Measurements from ENCODE around the gene THAP11. TPM values are rescaled to one million over a fixed set of nuclear protein-coding genes. Genes with fewer than 3 reads are reported as not detected.

The THAP11 gene
- total and polyA plus RNA-seq, 2 of the 13 experiments (the other 11 are each of a cell fraction or from before 2014, with no cell fraction given): 44.2 to 53.4 TPM

GRCh38 chr16:67865318-67865717 is 23.2 kb downstream of the THAP11 start (continued):
- TF ChIP-seq TIGD3 (CRISPR knock-in tag; IDR thresholded peaks at IDR 0.05; ENCODE audit: borderline replicate concordance) (no peak), ETS1 (CRISPR knock-in tag; IDR thresholded peaks at IDR 0.05) (no peak), CCDC6 (CRISPR knock-in tag; IDR thresholded peaks at IDR 0.05) (no peak), ZNF781 (CRISPR knock-in tag; IDR thresholded peaks at IDR 0.05; ENCODE audit: borderline replicate concordance, not compliant biosample characterization) (no peak), TSC22D2 (CRISPR knock-in tag; IDR thresholded peaks at IDR 0.05; ENCODE audit: borderline replicate concordance) (no peak), ZNF12 (CRISPR knock-in tag; IDR thresholded peaks at IDR 0.05) (no peak), MYPOP (CRISPR knock-in tag; IDR thresholded peaks at IDR 0.05) (no peak), AKNA (CRISPR knock-in tag; IDR thresholded peaks at IDR 0.05; ENCODE audit: borderline replicate concordance) (no peak), FOXO1 (CRISPR knock-in tag; IDR thresholded peaks at IDR 0.05) (no peak), ERF (CRISPR knock-in tag; IDR thresholded peaks at IDR 0.05) (no peak), RAD51 (IDR thresholded peaks at IDR 0.05; ENCODE audit: borderline replicate concordance) (no peak), ZNF318 (CRISPR knock-in tag; IDR thresholded peaks at IDR 0.05) (no peak)

Data from HepG2 (cell line).